Erythroblast (primary cell): ENCODE results near the gene STIM1.

ENCODE experiments used
- GATA1 ChIP-seq: IDR thresholded peaks from 2 replicates; pipeline ENCODE4 v1.6.1; 2011; ENCODE audit warnings: low read depth, mild to moderate bottlenecking, control low read depth, low read length, moderate library complexity
- POLR2A ChIP-seq: IDR thresholded peaks from 2 replicates; pipeline ENCODE4 v1.6.1; 2011; ENCODE audit warnings: mild to moderate bottlenecking, low read length

DNA sequence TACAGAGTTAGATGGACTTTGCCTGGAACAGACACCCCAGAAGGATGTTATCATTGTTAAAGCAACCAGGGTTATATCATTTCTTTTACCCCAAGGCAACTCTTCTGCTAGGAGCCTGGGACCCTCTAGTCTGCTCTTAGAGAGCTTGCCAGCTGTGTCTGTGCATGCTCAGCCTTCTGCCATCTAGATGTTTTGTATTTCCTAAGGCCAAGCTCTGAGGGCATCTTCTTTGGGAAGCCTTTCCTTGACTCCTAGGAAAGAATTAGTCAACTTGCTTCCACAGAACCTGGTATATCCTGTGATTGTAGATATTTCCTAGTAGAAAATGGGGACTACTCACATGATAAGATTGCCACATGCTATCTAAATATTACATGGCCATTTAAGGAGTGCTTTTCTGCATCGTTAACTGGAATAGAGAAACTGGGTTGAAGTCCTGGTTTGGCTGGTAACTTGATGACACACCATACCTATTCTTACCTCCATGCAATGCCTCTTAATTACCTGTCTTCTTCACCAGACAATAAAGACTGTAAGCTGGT is 87.6 kb downstream of the STIM1 start:
- TF ChIP-seq POLR2A (no peak), GATA1 (no peak)
